ENCODE measurements around the gene CYB561A3.

Gene CYB561A3

DNA sequence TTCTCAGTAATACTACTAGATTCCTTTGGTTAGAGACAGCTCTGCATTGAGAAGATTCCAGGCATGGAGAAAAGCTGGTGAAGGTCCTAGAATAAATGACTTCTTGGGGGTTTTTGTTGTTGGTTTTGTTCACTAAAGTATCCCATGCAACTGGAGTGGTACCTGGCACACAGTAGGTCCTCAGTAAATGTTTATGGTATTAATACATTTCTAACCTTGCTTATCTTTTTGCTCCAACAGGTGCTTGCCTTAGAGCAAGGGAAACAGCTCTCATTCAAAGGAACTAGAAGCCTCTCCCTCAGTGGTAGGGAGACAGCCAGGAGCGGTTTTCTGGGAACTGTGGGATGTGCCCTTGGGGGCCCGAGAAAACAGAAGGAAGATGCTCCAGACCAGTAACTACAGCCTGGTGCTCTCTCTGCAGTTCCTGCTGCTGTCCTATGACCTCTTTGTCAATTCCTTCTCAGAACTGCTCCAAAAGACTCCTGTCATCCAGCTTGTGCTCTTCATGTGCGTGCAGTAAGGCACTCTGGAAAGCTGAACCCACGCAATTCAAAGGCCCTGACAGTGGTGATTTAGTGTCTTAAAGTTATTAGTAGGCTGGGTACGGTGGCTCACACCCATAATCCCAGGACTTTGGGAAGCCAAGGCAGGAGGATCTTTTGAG lies 2.5 kb upstream of the CYB561A3 start:
- no peak overlapping the region for H3K4me3 ChIP-seq (ENCODE audit: low read depth, low read length)
- DNase-seq (ENCODE audit: low read depth, low spot score), result no peak
- TF ChIP-seq, protein P1, sequence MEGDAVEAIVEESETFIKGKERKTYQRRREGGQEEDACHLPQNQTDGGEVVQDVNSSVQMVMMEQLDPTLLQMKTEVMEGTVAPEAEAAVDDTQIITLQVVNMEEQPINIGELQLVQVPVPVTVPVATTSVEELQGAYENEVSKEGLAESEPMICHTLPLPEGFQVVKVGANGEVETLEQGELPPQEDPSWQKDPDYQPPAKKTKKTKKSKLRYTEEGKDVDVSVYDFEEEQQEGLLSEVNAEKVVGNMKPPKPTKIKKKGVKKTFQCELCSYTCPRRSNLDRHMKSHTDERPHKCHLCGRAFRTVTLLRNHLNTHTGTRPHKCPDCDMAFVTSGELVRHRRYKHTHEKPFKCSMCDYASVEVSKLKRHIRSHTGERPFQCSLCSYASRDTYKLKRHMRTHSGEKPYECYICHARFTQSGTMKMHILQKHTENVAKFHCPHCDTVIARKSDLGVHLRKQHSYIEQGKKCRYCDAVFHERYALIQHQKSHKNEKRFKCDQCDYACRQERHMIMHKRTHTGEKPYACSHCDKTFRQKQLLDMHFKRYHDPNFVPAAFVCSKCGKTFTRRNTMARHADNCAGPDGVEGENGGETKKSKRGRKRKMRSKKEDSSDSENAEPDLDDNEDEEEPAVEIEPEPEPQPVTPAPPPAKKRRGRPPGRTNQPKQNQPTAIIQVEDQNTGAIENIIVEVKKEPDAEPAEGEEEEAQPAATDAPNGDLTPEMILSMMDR (IDR thresholded peaks at IDR 0.05; ENCODE audit: insufficient read depth, low read length, missing control alignments), result no peak
- POLR2A ChIA-PET, result no interaction called here
- CTCF ChIA-PET, result interaction anchor here (0.7 to 27.5 kb wide), 6 partner anchors 11 to 191 kb away, joined by 3 to 352 read pairs (median 14); partner anchors contain the start of genes DDB1, TKFC and TMEM216

DNA sequence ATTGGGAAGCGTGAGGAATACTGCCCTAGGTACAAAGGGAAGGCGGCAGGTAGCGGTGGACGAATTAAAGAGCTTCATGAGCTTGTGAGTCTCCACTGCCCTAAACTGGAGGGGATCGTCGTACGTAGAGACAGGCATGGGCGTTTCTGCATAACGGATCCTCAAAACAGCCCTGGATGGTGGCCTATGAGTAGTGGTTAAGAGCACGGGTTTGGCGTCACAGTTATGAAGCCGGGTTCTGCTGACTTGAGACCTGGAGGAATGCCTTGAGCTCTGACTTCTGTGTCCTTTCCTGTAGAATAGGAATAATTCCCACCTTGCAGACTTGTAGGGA lies 827 bp upstream of the CYB561A3 start:
- DNase-seq (ENCODE audit: low read depth, low spot score), result no peak
- CTCF ChIA-PET, result interaction anchor here (0.8 to 27.5 kb wide), 7 partner anchors 14 to 73 kb away, joined by 4 to 352 read pairs (median 8); partner anchors contain the start of genes DDB1, TKFC and TMEM216
- H3K4me3 ChIP-seq (ENCODE audit: low read depth, low read length), result peak overlapping the region; percentile 69
- TF ChIP-seq, protein P1 (IDR thresholded peaks at IDR 0.05; ENCODE audit: insufficient read depth, low read length, missing control alignments), result no peak
- POLR2A ChIA-PET, result interaction anchor here (0.8 to 3.2 kb wide), 16 partner anchors 9 to 273 kb away, joined by 3 to 33 read pairs (median 8); partner anchors contain the start of genes DDB1, TKFC and TMEM216

DNA sequence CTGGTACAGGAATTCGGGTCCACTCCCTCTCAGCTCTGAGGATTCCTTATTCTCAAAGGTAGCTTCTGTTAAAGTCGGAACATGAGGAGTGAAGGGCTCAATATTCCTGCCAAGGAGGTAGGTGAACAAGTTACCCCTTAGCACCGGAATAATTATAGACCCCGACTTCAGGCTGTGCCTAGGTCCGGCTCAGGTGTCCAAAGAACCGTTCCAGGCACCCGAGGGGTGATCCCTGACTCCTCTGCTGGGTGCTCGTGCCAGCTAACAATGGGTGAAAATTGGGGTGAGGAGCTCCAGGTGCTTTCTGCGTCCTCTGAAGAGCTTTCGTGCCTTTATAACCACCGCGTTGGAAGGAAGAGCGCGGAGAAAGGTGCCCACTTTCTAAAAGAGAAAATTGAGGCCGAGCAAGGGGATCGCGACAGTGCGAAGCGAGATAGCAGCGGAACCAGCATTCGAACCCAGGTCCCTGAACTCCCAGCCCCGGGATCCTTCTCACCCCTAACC lies 393 bp downstream of the CYB561A3 start:
- CTCF ChIA-PET, result interaction anchor here (1.0 to 27.5 kb wide), 8 partner anchors 8 to 85 kb away, joined by 3 to 352 read pairs (median 6); partner anchors contain the start of genes DDB1, TKFC and TMEM216

DNA sequence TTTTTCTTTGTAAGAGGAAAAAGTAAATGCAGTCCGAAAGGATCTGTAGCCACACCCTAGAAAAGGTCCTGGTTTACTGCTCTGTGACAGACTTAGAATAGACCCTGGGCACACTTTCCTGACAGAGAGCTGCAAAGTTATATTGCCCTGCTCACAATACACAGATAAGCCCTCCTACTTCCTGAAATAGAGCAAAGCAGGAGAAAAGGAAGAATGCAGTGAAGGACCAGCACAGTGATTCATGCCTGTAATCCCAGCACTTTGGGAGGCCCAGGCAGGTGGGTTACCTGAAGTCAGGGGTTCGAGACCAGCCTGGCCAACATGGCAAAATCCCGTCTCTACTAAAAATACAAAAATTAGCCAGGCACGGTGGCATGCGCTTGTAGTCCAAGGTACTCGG lies 2.2 kb downstream of the CYB561A3 start:
- no peak overlapping the region for H3K4me3 ChIP-seq (ENCODE audit: low read depth, low read length)
- ChIA-PET POLR2A (no interaction called here), CTCF (interaction anchor here (20.8 to 27.5 kb wide), 2 partner anchors 23 to 24 kb away, joined by 239 to 352 read pairs; partner anchors contain the start of genes DDB1 and TKFC)
- DNase-seq (ENCODE audit: low read depth, low spot score), result no peak
- TF ChIP-seq, protein P1 (IDR thresholded peaks at IDR 0.05; ENCODE audit: insufficient read depth, low read length, missing control alignments), result no peak

More for the DNA sequence above, 393 bp downstream of the CYB561A3 start:
- TF ChIP-seq, protein P1 (IDR thresholded peaks at IDR 0.05; ENCODE audit: insufficient read depth, low read length, missing control alignments), result no peak
- H3K4me3 ChIP-seq (ENCODE audit: low read depth, low read length), result peak overlapping the region; percentile 69
- DNase-seq (ENCODE audit: low read depth, low spot score), result no peak
- POLR2A ChIA-PET, result interaction anchor here (0.6 to 3.2 kb wide), 11 partner anchors 10 to 158 kb away, joined by 4 to 33 read pairs (median 9); partner anchors contain the start of genes DDB1, PGA3, TKFC and TMEM216

DNA sequence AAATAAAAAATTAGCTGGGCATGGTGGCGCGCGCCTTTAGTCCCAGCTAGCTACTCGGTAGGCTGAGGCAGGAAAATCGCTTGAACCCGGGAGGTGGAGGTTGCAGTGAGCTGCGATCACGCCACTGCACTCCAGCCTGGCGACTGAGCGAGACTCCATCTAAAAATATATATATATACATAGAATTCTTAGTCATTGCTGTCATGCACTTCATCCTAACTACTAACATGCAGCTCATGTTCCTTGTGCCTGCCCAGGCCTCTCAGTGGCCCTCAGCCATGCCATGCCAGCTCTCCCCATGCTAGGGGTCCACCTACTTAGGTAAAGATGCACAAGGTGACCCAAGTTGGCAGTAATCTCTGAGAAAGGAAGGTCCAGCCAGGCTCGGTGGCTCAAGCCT lies 3.1 kb downstream of the CYB561A3 start:
- TF ChIP-seq, protein P1 (IDR thresholded peaks at IDR 0.05; ENCODE audit: insufficient read depth, low read length, missing control alignments), result no peak
- H3K4me3 ChIP-seq (ENCODE audit: low read depth, low read length), result no peak overlapping the region
- no peak for DNase-seq (ENCODE audit: low read depth, low spot score)
- ChIA-PET POLR2A (no interaction called here), CTCF (interaction anchor here (20.8 to 27.5 kb wide), 2 partner anchors 22 to 25 kb away, joined by 239 to 352 read pairs; partner anchors contain the start of genes DDB1 and TKFC)

DNA sequence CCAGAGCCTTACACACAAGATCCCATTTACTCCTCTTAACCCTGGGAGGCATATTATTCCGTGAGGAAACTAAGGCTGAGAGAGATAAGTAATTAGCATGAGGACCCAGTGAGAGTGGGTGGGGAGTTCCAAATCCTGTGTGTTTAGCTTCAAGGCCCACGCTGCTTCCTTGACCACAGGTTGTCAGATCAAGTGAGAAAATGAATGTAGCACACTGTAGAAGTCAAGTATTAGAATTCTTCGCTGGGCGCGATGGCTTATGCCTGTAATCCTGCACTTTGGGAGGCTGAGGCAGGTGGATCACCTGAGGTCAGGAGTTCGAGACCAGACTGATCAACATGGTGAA lies 3.8 kb downstream of the CYB561A3 start:
- H3K4me3 ChIP-seq (ENCODE audit: low read depth, low read length), result no peak overlapping the region
- TF ChIP-seq, protein P1 (IDR thresholded peaks at IDR 0.05; ENCODE audit: insufficient read depth, low read length, missing control alignments), result no peak
- POLR2A ChIA-PET, result interaction anchor here (1.1 kb wide), 1 partner anchor 13 kb away, joined by 3 read pairs; no protein-coding TSS in a partner anchor
- CTCF ChIA-PET, result interaction anchor here (0.8 to 27.5 kb wide), 3 partner anchors 13 to 26 kb away, joined by 3 to 352 read pairs (median 239); partner anchors contain the start of genes DDB1 and TKFC
- no peak for DNase-seq (ENCODE audit: low read depth, low spot score)

Measured in AG04449 (cell line).